Stimulated activated effector memory CD8-positive, alpha-beta T cell treated with anti-CD3 and anti-CD28 coated beads, Interleukin-12 subunit alpha, Interleukin-12 subunit beta, amount 100 ng/mL, for 72 hours (primary cell): ENCODE measurements around the gene CDKAL1.
"Not testable (repeated sequence)": the region's sequence is repeated elsewhere in the genome, so short reads cannot be mapped to it uniquely, and the experiment has no call there.

Experiments
- ATAC-seq: fragments of 150-1000 bp; cut with Tn5 transposase; 2 replicates; pipeline ENCODE4 v1.10.0; 2021
- DNase-seq, 2 donors: peaks; one replicate each; pipeline ENCODE4 v3.0.0; 2021 to 2022; ENCODE audit warnings: low spot score in 2 of 2
- H3K27ac Mint-ChIP-seq: one replicate; pipeline ENCODE4 v1.8.0; 2022; ENCODE audit warnings: mild to moderate bottlenecking, mixed read lengths
- H3K36me3 Mint-ChIP-seq: one replicate; pipeline ENCODE4 v1.8.0; 2022; ENCODE audit warnings: mild to moderate bottlenecking, mixed read lengths
- H3K4me1 Mint-ChIP-seq: one replicate; pipeline ENCODE4 v1.8.0; 2022; ENCODE audit warnings: mixed read lengths
- H3K4me3 Mint-ChIP-seq: one replicate; pipeline ENCODE4 v1.8.0; 2022; ENCODE audit warnings: mild to moderate bottlenecking, mixed read lengths
- H3K9me3 Mint-ChIP-seq: one replicate; pipeline ENCODE4 v1.8.0; 2022; ENCODE audit warnings: mixed read lengths

The CDKAL1 gene

DNA sequence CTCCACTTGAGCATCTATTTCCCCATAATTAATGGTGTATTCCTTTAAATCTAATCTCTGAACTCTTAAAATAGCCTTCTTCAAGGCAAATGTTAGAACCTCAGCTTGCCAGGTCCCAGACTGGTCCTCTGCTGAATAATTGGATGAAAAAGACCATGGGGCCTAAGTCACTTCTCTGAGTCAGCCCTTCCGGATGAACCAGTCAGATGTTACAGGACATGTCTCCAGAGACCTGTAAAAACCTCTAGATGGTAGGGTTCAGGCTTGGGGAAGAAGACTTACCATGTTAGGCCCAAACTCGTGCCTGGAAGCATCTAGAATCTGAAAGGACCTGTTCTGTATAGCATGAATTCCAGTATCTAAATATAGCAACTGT is 97.3 kb downstream of the CDKAL1 start:
- peaks cover 27% of the 10 kb centered on the region for H3K4me1 Mint-ChIP-seq
- peaks cover 9% of the 10 kb centered on the region for H3K36me3 Mint-ChIP-seq
- H3K9me3 Mint-ChIP-seq: no peaks in the 10 kb centered on the region
- H3K4me3 Mint-ChIP-seq: no peak overlapping the region
- no peak overlapping the region for H3K27ac Mint-ChIP-seq
- DNase-seq (no peak), ATAC-seq (peak; percentile 37)

DNA sequence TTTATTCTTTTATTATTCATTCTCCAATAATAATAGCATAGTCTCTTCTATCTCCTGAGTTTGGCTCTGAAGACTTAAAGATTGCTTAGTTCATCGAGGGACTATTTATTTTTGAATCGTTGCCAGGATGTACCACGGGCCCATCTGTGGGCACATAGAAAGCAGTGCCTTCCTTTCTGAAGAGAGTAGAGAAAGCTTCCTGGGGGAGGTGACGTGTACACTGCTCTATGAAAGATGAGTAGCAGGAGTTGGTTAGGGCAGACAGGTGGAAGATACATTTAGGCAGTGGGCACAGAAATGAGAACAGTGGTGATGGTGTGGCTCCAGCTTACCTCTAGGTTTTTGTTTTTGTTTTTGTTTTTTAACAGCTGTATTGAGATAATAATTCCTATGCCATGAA is 98.4 kb downstream of the CDKAL1 start:
- no peak overlapping the region for H3K27ac Mint-ChIP-seq
- no peak overlapping the region for H3K4me3 Mint-ChIP-seq
- DNase-seq (no peak), ATAC-seq (peak; percentile 70)
- peaks cover 27% of the 10 kb centered on the region for H3K4me1 Mint-ChIP-seq
- peaks cover 9% of the 10 kb centered on the region for H3K36me3 Mint-ChIP-seq
- no peaks in the 10 kb centered on the region for H3K9me3 Mint-ChIP-seq

DNA sequence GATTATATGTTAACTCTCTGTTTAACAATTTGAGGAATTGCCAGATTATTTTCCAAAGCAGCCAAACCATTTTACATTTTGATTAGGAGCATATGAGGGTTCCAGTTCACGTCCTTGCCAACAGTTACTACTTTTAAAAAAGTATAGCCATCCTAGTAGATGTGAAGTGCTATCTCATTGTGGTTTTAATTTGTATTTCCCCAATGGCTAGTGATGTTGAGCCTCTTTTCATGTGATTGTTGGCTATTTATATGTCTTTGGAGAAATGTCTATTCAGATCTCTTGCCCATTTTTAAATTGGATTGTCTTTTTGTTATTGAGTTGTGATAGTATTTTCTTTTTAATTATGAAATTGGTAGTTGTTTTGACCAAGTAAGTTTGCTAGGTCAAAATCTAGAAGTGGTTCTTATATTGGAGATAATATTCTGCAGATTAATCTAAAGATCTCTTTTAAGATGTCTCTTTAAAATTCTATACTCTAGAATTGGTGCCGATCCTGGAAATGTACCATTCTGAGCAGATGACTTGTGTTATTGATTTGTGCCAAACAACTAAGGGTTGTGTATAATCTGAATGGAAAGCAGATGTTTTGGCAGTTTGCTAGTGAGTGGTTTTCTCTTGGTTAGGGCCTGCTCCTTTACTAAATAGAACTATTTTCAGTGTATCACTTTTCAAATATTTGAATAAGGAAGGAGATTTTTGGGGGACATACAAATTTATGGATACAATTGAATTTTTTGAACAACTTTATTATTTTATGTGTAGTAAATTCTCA is 99.5 kb downstream of the CDKAL1 start:
- DNase-seq (no peak), ATAC-seq (no peak)
- H3K36me3 Mint-ChIP-seq: peaks cover 9% of the 10 kb centered on the region
- H3K9me3 Mint-ChIP-seq: no peaks in the 10 kb centered on the region
- H3K4me3 Mint-ChIP-seq: no peak overlapping the region
- peaks cover 27% of the 10 kb centered on the region for H3K4me1 Mint-ChIP-seq
- H3K27ac Mint-ChIP-seq: no peak overlapping the region

DNA sequence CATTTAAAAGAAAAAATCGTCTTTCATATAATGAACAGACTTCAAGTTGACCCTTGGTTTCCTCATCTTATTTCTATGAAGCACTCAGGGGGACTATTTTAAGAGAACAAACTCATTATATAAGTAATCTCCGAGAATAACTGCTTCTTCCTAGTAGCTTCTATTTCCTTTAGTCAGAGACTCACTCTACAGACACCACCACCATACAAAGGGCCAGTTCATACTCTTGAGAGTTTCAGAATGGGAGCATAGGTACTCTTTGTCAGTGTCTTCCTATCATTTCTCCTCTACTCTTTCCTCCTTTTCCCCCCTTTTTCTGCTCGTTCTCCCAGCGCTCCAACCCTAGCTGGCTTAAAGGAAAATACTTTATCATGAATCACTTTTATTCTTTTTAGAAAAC is 104.9 kb downstream of the CDKAL1 start:
- Mint-ChIP-seq H3K9me3 (no peaks in the 10 kb centered on the region), H3K36me3 (peaks cover 7% of the 10 kb centered on the region), H3K4me3 (no peak overlapping the region), H3K27ac (no peak overlapping the region), H3K4me1 (no peaks in the 10 kb centered on the region)
- ATAC-seq: no peak
- DNase-seq: no peak

DNA sequence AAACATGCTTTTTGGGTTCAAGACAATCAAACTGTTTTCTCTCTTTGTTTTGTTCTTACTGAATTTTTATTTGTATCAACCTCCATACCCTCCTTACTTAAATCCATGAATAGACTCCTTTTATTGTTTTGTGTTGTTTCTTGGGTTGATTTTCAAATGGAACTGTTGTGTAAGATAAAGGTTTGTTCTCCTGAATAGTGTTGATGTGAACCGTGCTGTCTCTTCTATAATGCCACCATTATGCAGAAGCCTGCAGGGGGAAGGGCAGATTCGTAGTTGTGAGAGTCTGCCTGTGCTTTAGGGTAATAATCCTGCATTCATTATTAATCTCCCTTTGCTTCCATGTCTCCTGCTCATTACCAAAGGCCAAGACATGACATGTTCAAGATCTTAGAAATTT is 105.9 kb downstream of the CDKAL1 start:
- Mint-ChIP-seq H3K9me3 (no peaks in the 10 kb centered on the region), H3K27ac (no peak overlapping the region), H3K4me3 (no peak overlapping the region), H3K36me3 (peaks cover 7% of the 10 kb centered on the region), H3K4me1 (no peaks in the 10 kb centered on the region)
- DNase-seq: no peak
- ATAC-seq: no peak

DNA sequence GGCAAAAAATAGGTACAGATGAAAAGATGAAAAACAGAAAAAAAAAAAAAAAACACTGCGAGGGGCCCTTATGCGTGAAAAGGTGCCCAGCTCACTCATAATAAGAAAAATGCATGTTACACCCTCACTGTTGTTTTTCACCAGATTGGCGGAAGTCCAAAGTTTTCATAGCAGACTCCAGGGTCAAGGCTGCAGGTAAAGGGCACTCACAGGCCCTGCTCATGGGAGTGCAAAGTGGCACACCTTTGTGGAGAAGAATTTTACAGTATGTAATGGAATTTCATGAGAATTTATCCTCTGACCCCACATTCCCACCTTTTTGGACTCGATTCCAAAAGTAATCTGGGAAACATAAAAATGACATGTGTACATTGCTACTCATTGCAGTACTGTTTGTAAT is 108.2 kb downstream of the CDKAL1 start:
- Mint-ChIP-seq H3K4me1 (peaks cover 3% of the 10 kb centered on the region), H3K4me3 (no peak overlapping the region), H3K9me3 (no peaks in the 10 kb centered on the region), H3K27ac (no peak overlapping the region), H3K36me3 (peaks cover 7% of the 10 kb centered on the region)
- no peak for ATAC-seq
- no peak for DNase-seq

DNA sequence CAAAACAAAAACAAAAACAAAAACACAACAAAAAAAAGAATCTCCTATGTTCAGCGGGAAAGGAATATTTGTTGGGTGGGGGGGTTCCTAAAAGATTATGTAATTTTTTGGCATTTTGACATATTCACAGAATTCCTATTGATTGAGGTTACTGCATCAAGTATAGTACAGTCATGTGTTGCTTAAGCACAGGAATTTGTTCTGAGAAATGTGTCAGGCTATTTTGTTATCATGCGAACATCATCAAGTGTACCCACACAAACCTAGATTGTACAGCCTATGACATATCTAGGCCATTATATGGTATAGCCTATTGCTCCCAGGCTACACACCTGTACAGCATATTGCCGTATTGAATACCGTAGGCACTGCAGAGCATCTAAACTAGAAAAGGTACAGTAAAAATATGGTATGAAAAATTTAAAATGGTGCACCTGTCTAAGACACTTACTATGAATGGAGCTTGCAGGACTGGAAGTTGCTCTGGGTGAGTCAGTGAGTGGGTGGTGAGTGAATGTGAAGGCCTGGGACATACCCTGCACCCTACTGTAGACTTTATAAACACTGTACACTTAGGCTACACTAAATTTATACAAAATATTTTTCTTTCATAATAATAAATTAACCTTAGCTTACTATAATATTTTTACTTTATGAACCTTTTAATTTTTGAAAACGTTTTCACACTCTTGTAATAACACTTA is 110.6 kb downstream of the CDKAL1 start:
- H3K9me3 Mint-ChIP-seq: no peaks in the 10 kb centered on the region
- peaks cover 6% of the 10 kb centered on the region for H3K4me1 Mint-ChIP-seq
- ATAC-seq: no peak
- no peak overlapping the region for H3K27ac Mint-ChIP-seq
- H3K4me3 Mint-ChIP-seq: no peak overlapping the region
- H3K36me3 Mint-ChIP-seq: peaks cover 6% of the 10 kb centered on the region
- no peak for DNase-seq

DNA sequence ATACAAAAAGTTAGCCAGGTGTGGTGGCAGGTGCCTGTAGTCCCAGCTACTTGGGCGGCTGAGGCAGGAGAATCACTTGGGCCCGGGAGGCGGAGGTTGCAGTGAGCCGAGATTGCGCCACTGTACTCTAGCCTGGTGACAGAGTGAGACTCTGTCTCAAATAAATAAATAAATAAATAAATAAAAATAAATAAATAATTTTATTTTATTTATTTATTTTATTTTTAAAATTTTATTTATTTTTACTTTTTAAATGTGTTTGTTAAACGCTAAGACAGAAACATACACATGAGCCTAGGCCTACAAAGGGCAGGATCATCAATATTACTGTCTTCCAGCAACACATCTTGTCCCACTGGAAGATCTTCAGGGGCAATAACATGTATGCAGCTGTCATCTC is 111.3 kb downstream of the CDKAL1 start:
- DNase-seq, H3K4me3 Mint-ChIP-seq, H3K36me3 Mint-ChIP-seq, H3K9me3 Mint-ChIP-seq, H3K27ac Mint-ChIP-seq, H3K4me1 Mint-ChIP-seq, ATAC-seq: not testable (repeated sequence)

DNA sequence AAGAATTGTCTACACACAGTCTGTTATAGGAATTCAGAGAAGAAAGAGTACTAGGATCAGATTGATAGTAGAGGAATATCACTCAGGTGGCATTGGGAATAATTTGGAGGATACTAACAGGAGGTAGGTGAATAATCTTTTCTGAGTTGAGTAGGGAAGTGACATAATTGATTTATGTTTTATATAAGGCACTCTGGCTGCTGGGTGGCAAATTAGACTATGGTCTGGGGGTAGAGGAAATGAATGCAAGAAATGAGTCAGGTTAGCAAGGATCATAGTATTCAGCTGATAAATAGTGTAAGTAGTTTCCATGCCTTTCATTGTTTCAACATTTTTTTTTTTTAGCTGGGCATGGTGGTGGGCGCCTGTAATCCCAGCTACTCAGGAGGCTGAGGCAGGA is 113.3 kb downstream of the CDKAL1 start:
- Mint-ChIP-seq H3K4me1 (peaks cover 17% of the 10 kb centered on the region), H3K4me3 (no peak overlapping the region), H3K27ac (no peak overlapping the region), H3K36me3 (peaks cover 12% of the 10 kb centered on the region), H3K9me3 (no peaks in the 10 kb centered on the region)
- no peak for ATAC-seq
- DNase-seq: no peak

DNA sequence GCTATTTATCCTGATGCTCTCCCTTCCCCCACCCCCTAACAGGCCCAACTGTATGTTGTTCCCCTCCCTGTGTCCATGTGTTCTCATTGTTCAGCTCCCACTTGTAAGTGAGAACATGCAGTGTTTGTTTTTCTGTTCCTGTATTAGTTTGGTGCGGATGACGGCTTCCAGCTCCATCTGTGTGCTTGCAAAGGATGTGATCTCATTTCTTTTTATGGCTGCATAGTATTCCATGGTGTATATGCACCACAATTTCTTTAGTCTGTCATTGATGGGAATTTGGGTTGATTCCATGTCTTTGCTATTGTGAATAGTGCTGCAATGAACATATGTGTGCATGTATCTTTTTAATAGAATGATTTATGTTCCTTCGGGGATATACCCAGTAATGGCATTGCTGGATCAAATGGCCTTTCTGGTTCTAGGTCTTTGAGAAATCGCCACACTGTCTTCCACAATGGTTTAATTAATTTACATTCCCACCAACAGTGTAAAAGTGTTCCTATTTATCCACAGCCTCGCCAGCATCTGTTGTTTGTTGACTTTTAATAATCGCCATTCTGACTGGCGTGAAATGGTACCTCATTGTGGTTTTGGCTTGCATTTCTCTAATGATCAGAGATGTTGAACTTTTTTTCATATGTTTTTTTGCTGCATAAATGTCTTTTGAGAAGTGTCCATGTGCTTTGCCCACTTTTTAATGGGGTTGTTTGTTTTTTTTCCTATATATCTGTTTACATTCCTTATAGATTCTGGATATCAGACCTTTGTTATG is 115.6 kb downstream of the CDKAL1 start:
- H3K4me3 Mint-ChIP-seq, DNase-seq, H3K27ac Mint-ChIP-seq, H3K9me3 Mint-ChIP-seq, ATAC-seq: not testable (repeated sequence)
- Mint-ChIP-seq H3K4me1 (peaks cover 18% of the 10 kb centered on the region), H3K36me3 (peaks cover 28% of the 10 kb centered on the region)

DNA sequence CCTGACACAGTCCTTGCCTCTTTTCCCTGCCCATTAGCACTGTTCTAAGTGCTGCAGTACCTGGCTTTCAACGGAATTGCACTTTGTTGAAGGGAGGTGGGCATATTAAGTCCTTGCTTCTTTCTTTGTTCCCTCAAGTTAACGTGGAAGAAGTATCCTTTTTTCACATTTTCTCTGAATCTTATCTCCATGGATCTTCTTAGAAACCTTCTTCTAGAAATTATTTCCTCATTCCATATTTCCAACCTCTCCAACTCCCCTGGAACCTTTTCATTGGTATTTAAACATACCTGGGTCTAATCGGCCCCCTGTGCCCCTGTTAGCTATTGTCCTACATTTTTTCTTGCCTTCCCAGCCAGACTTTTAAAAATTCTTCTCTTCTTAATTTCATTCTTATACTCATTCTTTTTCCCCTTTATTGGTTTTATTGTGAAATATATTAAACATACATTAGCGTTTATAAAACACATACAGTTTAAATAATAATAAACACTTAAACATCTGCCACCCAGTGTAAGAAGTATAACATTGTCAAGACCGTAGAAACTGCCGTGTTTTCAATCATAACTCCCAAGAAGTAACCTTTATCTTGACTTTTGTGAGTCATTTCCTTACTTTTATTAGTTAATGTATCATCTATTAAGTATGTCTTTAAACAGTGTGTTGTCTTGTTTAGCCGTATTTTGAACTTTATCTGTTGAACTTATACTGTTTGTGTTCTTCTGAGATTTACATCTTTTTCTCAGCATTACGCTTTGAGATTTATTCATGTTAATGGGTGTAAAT is 118.2 kb downstream of the CDKAL1 start:
- peaks cover 34% of the 10 kb centered on the region for H3K36me3 Mint-ChIP-seq
- peaks cover 26% of the 10 kb centered on the region for H3K4me1 Mint-ChIP-seq
- H3K27ac Mint-ChIP-seq: no peak overlapping the region
- ATAC-seq (no peak), DNase-seq (no peak)
- H3K4me3 Mint-ChIP-seq: no peak overlapping the region
- no peaks in the 10 kb centered on the region for H3K9me3 Mint-ChIP-seq

DNA sequence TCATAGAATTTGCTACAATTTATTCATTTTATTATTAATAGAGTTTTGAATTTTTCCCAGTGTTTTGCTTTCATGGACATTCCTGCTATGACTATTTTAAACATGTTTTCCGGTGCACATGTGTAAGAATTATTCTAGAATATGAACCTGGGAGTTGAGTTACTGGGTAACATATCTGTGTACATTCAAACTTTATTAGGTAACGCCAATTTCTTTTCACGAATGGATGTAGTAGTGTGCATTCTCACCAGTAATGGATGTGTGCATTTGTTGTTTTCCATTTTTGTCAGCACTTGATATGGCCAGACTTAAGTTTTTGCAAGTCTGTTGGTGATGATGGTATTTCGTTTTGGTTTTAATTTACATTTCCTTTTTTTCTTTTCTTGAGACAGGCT is 118.8 kb downstream of the CDKAL1 start:
- peaks cover 35% of the 10 kb centered on the region for H3K36me3 Mint-ChIP-seq
- peaks cover 24% of the 10 kb centered on the region for H3K4me1 Mint-ChIP-seq
- no peak for DNase-seq
- no peak overlapping the region for H3K27ac Mint-ChIP-seq
- H3K9me3 Mint-ChIP-seq: no peaks in the 10 kb centered on the region
- no peak overlapping the region for H3K4me3 Mint-ChIP-seq
- no peak for ATAC-seq

DNA sequence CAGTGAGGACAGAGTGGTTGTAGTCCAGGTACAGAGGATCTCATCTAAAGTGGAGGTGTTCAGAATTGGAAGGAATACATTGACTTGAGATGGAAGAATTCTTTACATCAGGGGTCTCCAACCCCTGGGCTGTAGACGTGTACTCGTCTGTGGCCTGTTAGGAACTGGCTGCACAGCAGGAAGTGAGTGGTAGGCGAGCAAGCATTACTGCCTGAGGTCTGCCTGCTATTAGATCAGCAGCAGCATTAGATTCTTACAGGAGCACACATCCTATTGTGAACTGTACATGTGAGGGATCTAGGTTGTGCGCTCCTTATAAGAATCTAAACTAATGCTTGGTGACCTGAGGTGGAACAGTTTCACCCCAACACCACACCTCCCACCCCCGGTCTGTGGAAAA is 121.1 kb downstream of the CDKAL1 start:
- peaks cover 30% of the 10 kb centered on the region for H3K4me1 Mint-ChIP-seq
- no peak overlapping the region for H3K4me3 Mint-ChIP-seq
- ATAC-seq (no peak), DNase-seq (no peak)
- no peak overlapping the region for H3K27ac Mint-ChIP-seq
- no peaks in the 10 kb centered on the region for H3K9me3 Mint-ChIP-seq
- peaks cover 33% of the 10 kb centered on the region for H3K36me3 Mint-ChIP-seq

DNA sequence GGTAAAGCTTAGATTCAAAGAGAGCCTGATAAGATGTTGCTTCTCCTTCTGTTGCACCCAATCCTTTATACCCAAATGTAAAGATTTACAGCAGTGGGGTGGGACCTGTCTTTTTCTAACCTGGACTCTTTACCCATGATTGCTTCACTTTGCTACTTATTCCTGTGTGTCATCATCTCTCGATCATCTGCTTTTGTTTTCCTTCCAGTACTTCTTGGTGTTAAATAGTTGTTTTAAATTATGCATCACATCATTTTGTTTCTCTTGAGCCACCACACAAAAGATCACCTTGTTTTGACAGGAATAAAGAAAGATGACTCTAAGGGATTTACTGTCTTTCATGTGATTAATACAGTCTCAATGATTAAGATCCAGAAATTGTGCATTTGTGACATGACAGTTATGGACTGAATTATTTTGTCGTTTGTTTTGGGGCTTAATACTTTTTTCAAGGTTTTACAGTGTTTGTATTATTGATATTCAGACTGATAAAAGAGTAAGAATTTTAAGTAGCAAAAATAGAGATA is 123.1 kb downstream of the CDKAL1 start:
- Mint-ChIP-seq H3K27ac (no peak overlapping the region), H3K4me1 (peaks cover 28% of the 10 kb centered on the region), H3K9me3 (no peaks in the 10 kb centered on the region), H3K36me3 (peaks cover 27% of the 10 kb centered on the region), H3K4me3 (no peak overlapping the region)
- DNase-seq (no peak), ATAC-seq (no peak)

DNA sequence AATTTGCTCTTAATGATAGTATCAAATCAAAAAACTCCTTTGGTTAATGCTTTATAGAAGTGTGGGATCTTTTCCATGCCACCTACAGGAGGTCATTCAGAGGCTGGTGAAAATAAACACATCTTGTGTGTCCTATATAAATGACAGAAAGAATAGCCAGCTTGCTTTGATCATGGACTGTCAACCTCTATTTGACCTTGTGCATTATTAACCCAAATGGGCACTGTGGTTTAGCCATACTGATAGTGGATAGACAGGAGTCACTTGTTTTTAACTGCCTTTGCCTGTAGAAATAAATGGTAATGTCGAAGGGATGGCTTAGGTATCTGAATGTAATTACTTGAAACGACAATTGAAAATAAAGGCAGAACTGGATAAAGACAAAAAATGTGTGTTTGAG is 123.8 kb downstream of the CDKAL1 start:
- no peak overlapping the region for H3K4me3 Mint-ChIP-seq
- H3K4me1 Mint-ChIP-seq: peaks cover 24% of the 10 kb centered on the region
- ATAC-seq: no peak
- H3K27ac Mint-ChIP-seq: no peak overlapping the region
- peaks cover 27% of the 10 kb centered on the region for H3K36me3 Mint-ChIP-seq
- no peak for DNase-seq
- H3K9me3 Mint-ChIP-seq: no peaks in the 10 kb centered on the region
